CD4-positive, alpha-beta T cell treated with Interleukin-17A for 4 hours (primary cell): ENCODE results near the gene KRTAP10-1.
"Not testable (repeated sequence)": the region's sequence is repeated elsewhere in the genome, so short reads cannot be mapped to it uniquely, and the experiment has no call there.

ENCODE experiments used
- DNase-seq: peaks from one replicate; pipeline ENCODE4 v3.0.0-alpha.2; 2020; ENCODE audit warnings: mixed read lengths

The KRTAP10-1 gene

GRCh38 chr21:44569861-44570517 lies 30.0 kb upstream of the KRTAP10-1 start:
- no peak for DNase-seq

GRCh38 chr21:44568667-44569556 lies 28.9 kb upstream of the KRTAP10-1 start:
- DNase-seq, result no peak

GRCh38 chr21:44568261-44568660 lies 28.3 kb upstream of the KRTAP10-1 start:
- DNase-seq, result no peak

- DNase-seq, result no peak
Observed at GRCh38 chr21:44567481-44568171, 27.6 kb upstream of the KRTAP10-1 start.

GRCh38 chr21:44566403-44566802 lies 26.4 kb upstream of the KRTAP10-1 start:
- no peak for DNase-seq

- no peak for DNase-seq
Observed at GRCh38 chr21:44564886-44565598, 25.0 kb upstream of the KRTAP10-1 start.

GRCh38 chr21:44564099-44564498 lies 24.1 kb upstream of the KRTAP10-1 start:
- DNase-seq, result no peak

- no peak for DNase-seq
Observed at GRCh38 chr21:44558695-44559094, 18.7 kb upstream of the KRTAP10-1 start, which contains the start of gene KRTAP10-3. Gene KRTAP10-3, minus strand, starts transcription at chr21:44558795. Its CDS starts 80 bp downstream, at chr21:44558715.

GRCh38 chr21:44558329-44558675 lies 18.3 kb upstream of the KRTAP10-1 start:
- DNase-seq, result not testable (repeated sequence)

GRCh38 chr21:44557491-44558328 lies 17.7 kb upstream of the KRTAP10-1 start:
- no peak for DNase-seq

- DNase-seq, result no peak
Observed at GRCh38 chr21:44556879-44557278, 16.9 kb upstream of the KRTAP10-1 start.

- no peak for DNase-seq
Observed at GRCh38 chr21:44555200-44555875, 15.3 kb upstream of the KRTAP10-1 start.

- DNase-seq, result no peak
Observed at GRCh38 chr21:44552681-44553080, 12.7 kb upstream of the KRTAP10-1 start.

GRCh38 chr21:44552136-44552535 lies 12.1 kb upstream of the KRTAP10-1 start:
- DNase-seq, result no peak

- no peak for DNase-seq
Observed at GRCh38 chr21:44551340-44551961, 11.5 kb upstream of the KRTAP10-1 start, which contains the start of gene KRTAP10-2. Gene KRTAP10-2, minus strand, starts transcription at chr21:44551505. Its CDS starts 47 bp downstream, at chr21:44551458.

GRCh38 chr21:44550807-44551206 lies 10.8 kb upstream of the KRTAP10-1 start:
- no peak for DNase-seq

GRCh38 chr21:44550285-44550684 lies 10.3 kb upstream of the KRTAP10-1 start:
- not testable (repeated sequence) for DNase-seq

- DNase-seq, result no peak
Observed at GRCh38 chr21:44549525-44550211, 9.7 kb upstream of the KRTAP10-1 start.

GRCh38 chr21:44548922-44549321 lies 8.9 kb upstream of the KRTAP10-1 start:
- no peak for DNase-seq

- DNase-seq, result no peak
Observed at GRCh38 chr21:44548381-44548780, 8.4 kb upstream of the KRTAP10-1 start.
